BLaER1 treated with 17β-estradiol and CSF1 and Interleukin-3, amounts not matched to agents 10 nM and 100 nM (cell line): ENCODE measurements around the gene GSN.
A peak's percentile ranks its signal among the peaks of the same experiment; 100 is the strongest.

Experiments
- H3K27ac ChIP-seq, 11 experiments: shearing (Covaris generic); formaldehyde crosslinking; 2 replicates each; pipeline ENCODE4 v1.8.1; 2022
- H3K27me3 ChIP-seq, 11 experiments: shearing (Covaris generic); formaldehyde crosslinking; 2 replicates each; pipeline ENCODE4 v1.8.1; 2022
- H3K36me3 ChIP-seq, 11 experiments: shearing (Covaris generic); formaldehyde crosslinking; 2 replicates each; pipeline ENCODE4 v1.8.1; 2022
- H3K4me1 ChIP-seq, 10 experiments: shearing (Covaris generic); formaldehyde crosslinking; 2 replicates each; pipeline ENCODE4 v1.8.1; 2022
- H3K4me2 ChIP-seq, 11 experiments: shearing (Covaris generic); formaldehyde crosslinking; 2 replicates each; pipeline ENCODE4 v1.8.1; 2022
- H3K4me3 ChIP-seq, 10 experiments: shearing (Covaris generic); formaldehyde crosslinking; 2 replicates each; pipeline ENCODE4 v1.8.1; 2022
- H3K9ac ChIP-seq, 11 experiments: shearing (Covaris generic); formaldehyde crosslinking; 2 replicates each; pipeline ENCODE4 v1.8.1; 2022
- H3K9me3 ChIP-seq, 11 experiments: shearing (Covaris generic); formaldehyde crosslinking; replicated peaks in 1 of 11; 2 replicates each; pipeline ENCODE4 v1.8.1; 2022
- H4K20me1 ChIP-seq, 11 experiments: shearing (Covaris generic); formaldehyde crosslinking; 2 replicates each; pipeline ENCODE4 v1.8.1; 2022
- Cebpa-rat ChIP-seq, 11 experiments: shearing (Covaris generic); IDR thresholded peaks; 2 replicates each; pipeline ENCODE4 v1.8.1; 2022

GSN gene

DNA sequence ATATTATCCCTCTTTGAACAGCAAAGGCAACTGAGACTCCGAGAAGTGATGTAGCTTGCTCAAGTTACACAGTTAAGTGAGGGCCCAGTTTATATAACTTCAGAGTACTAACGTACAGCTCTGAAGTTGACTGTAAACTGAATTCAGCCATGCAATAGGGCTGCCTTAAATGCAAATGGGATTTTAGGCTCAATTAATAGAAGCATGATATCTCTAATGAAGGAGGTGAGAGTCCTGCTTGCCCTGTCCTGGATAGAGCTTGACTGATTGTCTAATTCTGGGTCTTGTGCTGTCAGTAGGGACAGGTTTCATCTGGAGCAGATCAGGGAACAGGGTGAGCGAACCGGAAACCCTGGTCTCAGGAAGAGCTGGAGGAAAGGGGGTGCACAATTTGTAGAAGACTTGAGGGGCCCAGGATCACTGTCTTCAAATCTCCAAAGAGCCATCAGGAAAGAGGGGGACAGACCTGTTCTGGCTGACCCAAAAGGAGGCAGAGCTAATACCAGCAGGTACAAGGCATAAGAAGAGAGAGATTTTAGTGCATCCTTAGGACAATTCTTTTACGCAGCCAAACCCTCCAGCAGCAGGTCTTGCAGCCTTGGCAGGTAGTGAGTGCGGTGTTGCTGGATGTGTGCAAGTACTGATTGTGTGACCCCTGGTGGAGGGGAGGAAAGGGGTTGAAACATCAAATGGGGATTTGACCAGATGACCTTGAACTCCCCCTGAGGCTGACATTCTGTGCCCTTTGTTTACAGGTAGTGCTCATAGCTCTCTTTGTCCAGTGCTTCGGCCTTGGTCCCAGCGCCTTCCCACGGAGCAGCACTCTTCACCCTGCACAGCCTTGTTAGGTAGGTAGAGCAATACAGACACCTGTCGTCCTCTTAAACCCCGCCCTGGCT, 13.0 kb downstream of the GSN start:
- H4K20me1 ChIP-seq: peaks cover 0 to 27% (median 0%) of the 10 kb centered on the region in 11 experiments; a peak in 2 of 22 replicates
- no peaks in the 10 kb centered on the region for H3K9me3 ChIP-seq
- H3K27me3 ChIP-seq: no peaks in the 10 kb centered on the region
- peak overlapping the region in 4 of 10 experiments; percentile 21 to 51 (median 37); a peak in 4 of 20 replicates for H3K4me3 ChIP-seq
- peak overlapping the region; percentile 58 to 89 (median 81); a peak in 21 of 22 replicates for H3K27ac ChIP-seq
- peaks cover 0 to 35% (median 0%) of the 10 kb centered on the region in 11 experiments; a peak in 5 of 22 replicates for H3K36me3 ChIP-seq
- H3K4me1 ChIP-seq: peaks cover 75 to 100% (median 92%) of the 10 kb centered on the region in 10 experiments
- H3K9ac ChIP-seq: peak overlapping the region; percentile 55 to 78 (median 65); a peak in 18 of 22 replicates
- no peak for TF ChIP-seq Cebpa-rat (IDR thresholded peaks at IDR 0.05)
- peak overlapping the region; percentile 86 to 99 (median 95) for H3K4me2 ChIP-seq

- H3K4me3 ChIP-seq: peak overlapping the region in 7 of 10 experiments; percentile 13 to 51 (median 32); a peak in 9 of 20 replicates
- no peaks in the 10 kb centered on the region for H3K27me3 ChIP-seq
- H3K4me1 ChIP-seq: peaks cover 83 to 100% (median 95%) of the 10 kb centered on the region in 10 experiments
- H3K27ac ChIP-seq: peak overlapping the region; percentile 58 to 89 (median 81)
- H3K9ac ChIP-seq: peak overlapping the region; percentile 55 to 78 (median 65); a peak in 21 of 22 replicates
- H4K20me1 ChIP-seq: peaks cover 0 to 27% (median 0%) of the 10 kb centered on the region in 11 experiments; a peak in 2 of 22 replicates
- no peaks in the 10 kb centered on the region for H3K9me3 ChIP-seq
- H3K36me3 ChIP-seq: peaks cover 0 to 35% (median 0%) of the 10 kb centered on the region in 11 experiments; a peak in 5 of 22 replicates
- TF ChIP-seq Cebpa-rat (IDR thresholded peaks at IDR 0.05): no peak
- peak overlapping the region; percentile 86 to 99 (median 95) for H3K4me2 ChIP-seq
These were observed 13.8 kb downstream of the GSN start for GRCh38 chr9:121281614-121282276.

DNA sequence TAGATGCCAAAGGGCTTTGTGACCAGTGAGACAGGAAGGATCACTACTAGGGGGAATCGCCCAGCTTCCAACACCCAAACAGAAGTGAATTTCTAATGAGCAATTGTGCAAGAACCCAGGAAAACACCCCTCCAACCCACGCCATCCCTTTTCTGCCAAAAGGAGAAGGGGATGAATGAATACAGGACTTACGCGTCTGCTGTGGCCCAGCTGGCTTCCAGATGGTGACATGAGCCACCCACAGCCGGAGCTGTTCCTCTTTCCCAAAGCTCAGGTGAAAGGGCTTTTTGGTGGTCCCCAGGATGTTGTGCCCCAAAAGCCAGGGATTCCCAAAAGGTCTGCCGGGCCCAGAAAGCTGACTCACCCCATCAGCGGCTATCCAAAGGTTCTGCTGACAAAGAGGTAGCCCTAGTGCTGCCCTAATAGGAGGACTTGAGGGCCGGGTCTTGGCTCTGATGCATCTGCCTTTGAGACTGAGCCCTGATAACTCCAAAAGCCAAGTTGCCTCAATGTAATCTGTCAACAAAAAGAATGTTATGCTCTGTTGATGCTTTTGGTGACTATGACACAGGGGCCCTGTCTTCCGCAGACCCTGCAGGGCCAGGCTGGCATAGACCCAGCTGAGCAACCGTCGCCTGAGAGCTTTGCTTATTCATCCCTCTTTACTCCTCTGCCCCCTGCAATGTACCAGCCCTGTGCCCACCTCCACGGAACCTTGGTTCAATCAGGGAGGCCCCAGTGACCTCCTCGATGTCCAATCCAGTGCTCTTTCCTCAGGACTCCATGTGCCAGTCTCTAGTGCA, 14.5 kb downstream of the GSN start:
- no peaks in the 10 kb centered on the region for H3K27me3 ChIP-seq
- TF ChIP-seq Cebpa-rat (IDR thresholded peaks at IDR 0.05): peak; percentile 52 to 88 (median 70); a peak in 14 of 22 replicates
- H3K4me3 ChIP-seq: peak overlapping the region in 6 of 10 experiments; percentile 21 to 51 (median 32); a peak in 9 of 20 replicates
- H3K27ac ChIP-seq: peak overlapping the region; percentile 58 to 89 (median 81)
- peaks cover 91 to 100% (median 100%) of the 10 kb centered on the region in 10 experiments for H3K4me1 ChIP-seq
- peak overlapping the region; percentile 55 to 78 (median 68); a peak in 21 of 22 replicates for H3K9ac ChIP-seq
- H3K4me2 ChIP-seq: peak overlapping the region; percentile 86 to 99 (median 95)
- no peaks in the 10 kb centered on the region for H3K9me3 ChIP-seq
- peaks cover 0 to 35% (median 0%) of the 10 kb centered on the region in 11 experiments; a peak in 5 of 22 replicates for H3K36me3 ChIP-seq
- peaks cover 0 to 27% (median 0%) of the 10 kb centered on the region in 11 experiments; a peak in 2 of 22 replicates for H4K20me1 ChIP-seq

DNA sequence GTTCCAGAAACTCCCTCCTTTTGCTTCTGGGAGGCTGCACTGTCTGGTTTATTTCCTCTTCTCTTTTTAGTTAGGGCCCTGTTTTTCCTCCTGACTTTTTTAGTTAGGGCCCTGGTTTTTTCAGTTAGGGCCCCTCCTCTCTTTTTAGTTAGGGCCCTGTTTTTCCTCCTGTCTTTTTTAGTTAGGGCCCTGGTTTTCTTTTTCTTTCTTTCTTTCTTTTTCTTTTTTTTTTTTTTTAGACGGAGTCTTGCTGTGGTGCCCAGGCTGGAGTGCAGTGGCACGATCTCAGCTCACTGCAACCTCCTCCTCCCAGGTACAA, 15.1 kb downstream of the GSN start:
- Histone ChIP-seq H3K4me3 (0 out of 20 replicates have a peak overlapping the region, but pooled peaks of 1 of the 10 experiments have one; percentile 51), H3K27me3 (no peaks in the 10 kb centered on the region), H3K27ac (peak overlapping the region; percentile 58 to 89 (median 81)), H3K36me3 (peaks cover 0 to 39% (median 0%) of the 10 kb centered on the region in 11 experiments; a peak in 6 of 22 replicates), H3K4me2 (peak overlapping the region; percentile 86 to 99 (median 95)), H3K4me1 (peaks cover 95 to 100% (median 100%) of the 10 kb centered on the region in 10 experiments), H3K9ac (peak overlapping the region; percentile 32 to 78 (median 68)), H3K9me3 (no peaks in the 10 kb centered on the region), H4K20me1 (peaks cover 0 to 27% (median 0%) of the 10 kb centered on the region in 11 experiments; a peak in 2 of 22 replicates)
- TF ChIP-seq Cebpa-rat (IDR thresholded peaks at IDR 0.05): no peak

GRCh38 chr9:121283856-121284732, 16.1 kb downstream of the GSN start:
- Histone ChIP-seq H3K4me1 (peaks cover 95 to 100% (median 100%) of the 10 kb centered on the region in 10 experiments), H3K27ac (peak overlapping the region; percentile 58 to 89 (median 81); a peak in 21 of 22 replicates), H3K4me2 (peak overlapping the region; percentile 86 to 99 (median 95)), H3K4me3 (no peak overlapping the region), H3K36me3 (peaks cover 0 to 46% (median 0%) of the 10 kb centered on the region in 11 experiments; a peak in 6 of 22 replicates), H4K20me1 (peaks cover 0 to 25% (median 0%) of the 10 kb centered on the region in 11 experiments; a peak in 2 of 22 replicates), H3K27me3 (no peaks in the 10 kb centered on the region), H3K9me3 (no peaks in the 10 kb centered on the region), H3K9ac (peak overlapping the region in 7 of 11 experiments; percentile 32 to 78 (median 70); a peak in 10 of 22 replicates)
- no peak for TF ChIP-seq Cebpa-rat (IDR thresholded peaks at IDR 0.05)

- H3K4me1 ChIP-seq: peaks cover 96 to 100% (median 100%) of the 10 kb centered on the region in 10 experiments
- H3K9me3 ChIP-seq: no peaks in the 10 kb centered on the region
- no peaks in the 10 kb centered on the region for H3K27me3 ChIP-seq
- peaks cover 0 to 20% (median 0%) of the 10 kb centered on the region in 11 experiments; a peak in 3 of 22 replicates for H4K20me1 ChIP-seq
- H3K27ac ChIP-seq: peak overlapping the region; percentile 70 to 89 (median 83); a peak in 20 of 22 replicates
- H3K9ac ChIP-seq: peak overlapping the region in 7 of 11 experiments; percentile 71 to 78 (median 73); a peak in 12 of 22 replicates
- peak overlapping the region; percentile 86 to 99 (median 95) for H3K4me2 ChIP-seq
- no peak for TF ChIP-seq Cebpa-rat (IDR thresholded peaks at IDR 0.05)
- peak overlapping the region in 2 of 10 experiments; percentile 39 to 44; a peak in 2 of 20 replicates for H3K4me3 ChIP-seq
- peaks cover 0 to 45% (median 0%) of the 10 kb centered on the region in 11 experiments; a peak in 6 of 22 replicates for H3K36me3 ChIP-seq
These were observed 16.9 kb downstream of the GSN start for GRCh38 chr9:121284733-121285451.
